DND-41 (cell line): ENCODE measurements around the gene DOCK4.
"Not testable (repeated sequence)": the region's sequence is repeated elsewhere in the genome, so short reads cannot be mapped to it uniquely, and the experiment has no call there.

Source experiments
- ATAC-seq: fragments of 200-7000 bp; cut with Tn5 transposase; 3 replicates; pipeline ENCODE4 v1.9.1; 2021; ENCODE audit warnings: low read depth; ENCODE audit not compliant: insufficient read depth
- DNase-seq: peaks from one replicate; pipeline ENCODE4 v3.0.0-alpha.2; 2020
- H2AFZ ChIP-seq: 2 replicates; pipeline ENCODE4 v1.6.0; 2012; ENCODE audit warnings: low read depth, low read length
- H3K27ac ChIP-seq: 2 replicates; pipeline ENCODE4 v1.5.1; 2012; ENCODE audit warnings: low read length, inconsistent platforms
- H3K27me3 ChIP-seq: fragments of 200-600 bp; sonication (generic); 2 replicates; pipeline ENCODE4 v1.6.0; 2012; ENCODE audit warnings: low read length, mild to moderate bottlenecking, inconsistent platforms; ENCODE audit not compliant: insufficient read depth, poor library complexity
- H3K36me3 ChIP-seq: 2 replicates; pipeline ENCODE4 v1.5.1; 2012; ENCODE audit warnings: low read length, inconsistent platforms; ENCODE audit not compliant: insufficient read depth
- H3K4me1 ChIP-seq: 2 replicates; pipeline ENCODE4 v1.5.1; 2012; ENCODE audit warnings: mild to moderate bottlenecking, low read length; ENCODE audit not compliant: insufficient read depth
- H3K4me2 ChIP-seq: 2 replicates; pipeline ENCODE4 v1.6.0; 2012; ENCODE audit warnings: mild to moderate bottlenecking, moderate library complexity, low read length, inconsistent platforms; ENCODE audit not compliant: insufficient read depth
- H3K4me3 ChIP-seq, 2 experiments: fragments of 200-600 bp in 1 of 2; shearing (Covaris generic) in 1 of 2; 2 replicates each; pipeline ENCODE4 v1.5.1; 2012 to 2016; ENCODE audit warnings: inconsistent platforms in 2 of 2, low read length in 2 of 2, mild to moderate bottlenecking in 2 of 2, low read depth in 1 of 2, moderate library complexity in 1 of 2
- H3K79me2 ChIP-seq: 2 replicates; pipeline ENCODE4 v1.6.0; 2012; ENCODE audit warnings: low read length, inconsistent platforms; ENCODE audit not compliant: insufficient read depth
- H3K9ac ChIP-seq: 2 replicates; pipeline ENCODE4 v1.6.0; 2012; ENCODE audit warnings: low read depth, mild to moderate bottlenecking, inconsistent platforms, low read length, moderate library complexity
- H3K9me3 ChIP-seq: 2 replicates; pipeline ENCODE4 v1.5.1; 2012; ENCODE audit warnings: low read length, moderate library complexity, mild to moderate bottlenecking, inconsistent platforms; ENCODE audit not compliant: insufficient read depth, severe bottlenecking
- H4K20me1 ChIP-seq: 2 replicates; pipeline ENCODE4 v1.6.0; 2012; ENCODE audit warnings: low read length; ENCODE audit not compliant: insufficient read depth
- CTCF ChIP-seq: IDR thresholded peaks from 2 replicates; pipeline ENCODE4 v1.5.1; 2012; ENCODE audit warnings: borderline replicate concordance, low read length, moderate library complexity, mild to moderate bottlenecking; ENCODE audit not compliant: poor library complexity, severe bottlenecking; ENCODE audit errors: extremely low read depth
- EZH2 ChIP-seq: IDR thresholded peaks from 3 replicates; pipeline ENCODE4 v1.6.1; 2012; ENCODE audit warnings: borderline replicate concordance, low read depth, mild to moderate bottlenecking, moderate library complexity, low read length, inconsistent platforms; ENCODE audit not compliant: severe bottlenecking

The DOCK4 gene

DNA sequence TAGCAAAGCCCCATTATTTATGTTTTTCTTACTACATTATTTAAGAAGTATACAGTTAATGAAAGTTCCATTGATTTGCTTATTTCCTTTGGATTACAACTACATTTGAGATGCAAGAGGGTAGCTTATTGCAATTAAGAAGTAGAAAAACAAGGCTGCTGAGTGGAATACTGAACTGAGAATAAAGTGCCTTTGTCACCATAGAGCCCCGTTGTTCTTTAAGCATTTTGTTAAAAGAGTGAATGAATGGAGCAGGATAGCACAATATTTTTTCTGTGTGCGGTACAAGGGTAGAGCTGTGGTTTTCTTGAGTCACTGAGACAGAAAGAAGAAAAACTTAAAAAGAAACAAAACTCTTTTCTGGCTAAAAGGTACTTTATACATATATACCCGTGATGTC is 45.9 kb upstream of the DOCK4 start:
- Histone ChIP-seq H4K20me1 (peaks cover 24% of the 10 kb centered on the region; the same call in 1 of the 2 replicates), H3K9ac (no peak overlapping the region), H3K4me2 (no peak overlapping the region), H3K4me3 (no peak overlapping the region), H3K79me2 (peaks cover 28% of the 10 kb centered on the region; the same call in 1 of the 2 replicates), H3K27me3 (no peaks in the 10 kb centered on the region), H3K36me3 (no peaks in the 10 kb centered on the region), H3K4me1 (peaks cover 23% of the 10 kb centered on the region), H3K9me3 (no peaks in the 10 kb centered on the region), H3K27ac (no peak overlapping the region), H2AFZ (no peak overlapping the region)
- TF ChIP-seq CTCF = no peak
- ATAC-seq (no peak), DNase-seq (no peak)

DNA sequence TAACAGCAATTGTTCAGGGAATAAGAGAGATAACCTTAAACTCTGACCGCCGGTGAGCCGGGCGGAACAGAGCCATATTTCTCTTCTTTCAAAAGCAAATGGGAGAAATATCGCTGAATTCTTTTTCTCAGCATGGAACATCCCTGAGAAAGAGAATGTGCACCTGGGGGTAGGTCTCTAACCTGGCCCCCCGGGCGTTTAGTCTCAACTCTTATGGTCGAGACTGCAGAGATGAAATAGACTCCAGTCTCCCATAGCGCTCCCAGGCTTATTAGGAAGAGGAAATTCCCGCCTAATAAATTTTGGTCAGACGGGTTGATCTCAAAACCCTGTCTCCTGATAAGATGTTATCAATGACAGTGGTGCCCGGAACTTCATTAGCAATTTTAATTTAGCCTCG is 43.8 kb upstream of the DOCK4 start:
- peaks cover 27% of the 10 kb centered on the region; the same call in 1 of the 2 replicates for H3K79me2 ChIP-seq
- H4K20me1 ChIP-seq = peaks cover 24% of the 10 kb centered on the region; the same call in 1 of the 2 replicates
- H3K9me3 ChIP-seq, H3K9ac ChIP-seq, DNase-seq, H3K27ac ChIP-seq, H3K36me3 ChIP-seq, H3K4me2 ChIP-seq, ATAC-seq, H3K4me3 ChIP-seq, H3K27me3 ChIP-seq, H2AFZ ChIP-seq: not testable (repeated sequence)
- H3K4me1 ChIP-seq = peaks cover 13% of the 10 kb centered on the region

GRCh38 chr7:112248598-112248997 is 42.4 kb upstream of the DOCK4 start:
- DNase-seq = no peak
- no peak overlapping the region for H3K9ac ChIP-seq
- no peaks in the 10 kb centered on the region for H3K27me3 ChIP-seq
- no peak overlapping the region for H3K4me2 ChIP-seq
- peaks cover 15% of the 10 kb centered on the region; the same call in 1 of the 2 replicates for H4K20me1 ChIP-seq
- no peaks in the 10 kb centered on the region for H3K36me3 ChIP-seq
- H2AFZ ChIP-seq = no peak overlapping the region
- no peak for ATAC-seq
- no peak overlapping the region for H3K27ac ChIP-seq
- no peaks in the 10 kb centered on the region for H3K9me3 ChIP-seq
- no peak for TF ChIP-seq CTCF
- TF ChIP-seq EZH2 = no peak
- no peaks in the 10 kb centered on the region for H3K4me1 ChIP-seq
- H3K79me2 ChIP-seq = peaks cover 24% of the 10 kb centered on the region; the same call in 1 of the 2 replicates
- H3K4me3 ChIP-seq = no peak overlapping the region

- Histone ChIP-seq H2AFZ (no peak overlapping the region), H3K4me3 (no peak overlapping the region), H3K4me1 (no peaks in the 10 kb centered on the region), H4K20me1 (no peaks in the 10 kb centered on the region; the same call in 1 of the 2 replicates), H3K36me3 (no peaks in the 10 kb centered on the region), H3K27me3 (no peaks in the 10 kb centered on the region), H3K79me2 (peaks cover 23% of the 10 kb centered on the region), H3K9me3 (peaks cover 2% of the 10 kb centered on the region), H3K27ac (no peak overlapping the region), H3K4me2 (no peak overlapping the region), H3K9ac (no peak overlapping the region)
- no peak for TF ChIP-seq CTCF
- no peak for DNase-seq
- no peak for ATAC-seq
These were observed 32.8 kb upstream of the DOCK4 start for GRCh38 chr7:112238852-112239610.
